ENCODE results near the gene PLPPR5.
"Not testable (repeated sequence)": the region's sequence is repeated elsewhere in the genome, so short reads cannot be mapped to it uniquely, and the experiment has no call there.

PLPPR5 gene, protein sequence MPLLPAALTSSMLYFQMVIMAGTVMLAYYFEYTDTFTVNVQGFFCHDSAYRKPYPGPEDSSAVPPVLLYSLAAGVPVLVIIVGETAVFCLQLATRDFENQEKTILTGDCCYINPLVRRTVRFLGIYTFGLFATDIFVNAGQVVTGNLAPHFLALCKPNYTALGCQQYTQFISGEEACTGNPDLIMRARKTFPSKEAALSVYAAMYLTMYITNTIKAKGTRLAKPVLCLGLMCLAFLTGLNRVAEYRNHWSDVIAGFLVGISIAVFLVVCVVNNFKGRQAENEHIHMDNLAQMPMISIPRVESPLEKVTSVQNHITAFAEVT

GRCh38 chr1:99004861-99005442 lies at the start of gene PLPPR5:
TSS of gene PLPPR5 (minus strand) at chr1:99004861. CDS start at chr1:99004671, 190 bp downstream.
- DNase-seq, result no peak

DNA sequence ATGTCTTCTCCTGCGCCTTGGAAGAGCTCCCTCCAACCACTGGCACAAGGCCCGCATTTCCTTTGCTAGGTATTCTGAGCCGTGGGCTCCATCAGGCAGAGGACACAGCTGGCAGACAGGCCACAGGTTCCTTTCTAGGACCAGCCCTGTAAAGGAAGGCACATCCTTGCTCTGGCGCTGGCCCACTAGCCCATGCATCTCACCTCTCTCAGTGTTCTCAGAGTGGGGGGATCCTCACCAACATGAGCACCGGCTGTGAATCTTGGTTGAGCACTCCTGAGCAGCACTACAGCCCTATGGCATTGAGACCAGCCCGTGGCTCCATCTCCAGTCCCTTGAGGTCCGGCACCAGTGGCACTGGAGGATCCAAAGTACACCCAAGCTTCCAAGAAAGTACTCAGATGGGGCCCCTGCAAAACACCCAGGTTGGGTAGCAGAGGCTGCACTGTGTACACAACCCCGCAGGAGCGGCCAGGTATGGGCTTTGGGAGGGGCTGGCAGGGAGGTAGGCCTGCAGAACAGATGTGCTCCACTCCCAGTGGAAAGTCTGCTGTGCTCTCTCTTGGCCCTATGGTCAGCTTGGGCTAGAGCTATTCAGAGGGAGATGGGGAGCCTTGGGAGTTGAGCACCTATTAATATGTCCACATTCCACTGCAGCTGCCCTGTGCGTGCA lies 47.1 kb upstream of the PLPPR5 start:
- no peak for DNase-seq

- no peak for DNase-seq
Observed at GRCh38 chr1:99049745-99050144, 45.1 kb upstream of the PLPPR5 start.

DNA sequence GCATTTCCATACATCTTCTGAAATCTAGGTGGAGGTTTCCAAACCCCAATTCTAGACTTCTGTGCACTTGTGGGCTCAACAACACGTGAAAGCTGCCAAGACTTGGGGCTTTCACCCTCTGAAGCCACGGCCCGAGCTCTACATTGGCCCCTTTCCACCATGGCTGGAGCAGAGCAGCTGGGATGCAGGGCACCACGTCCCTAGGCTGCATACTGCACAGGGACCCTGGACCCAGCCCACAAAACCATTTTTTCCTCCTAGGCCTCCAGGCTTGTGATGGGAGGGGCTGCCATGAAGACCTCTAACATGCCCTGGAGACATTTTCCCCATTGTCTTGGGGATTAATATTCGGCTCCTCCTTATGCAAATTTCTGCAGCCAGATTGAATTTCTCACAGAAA lies 32.1 kb upstream of the PLPPR5 start:
- not testable (repeated sequence) for DNase-seq

DNA sequence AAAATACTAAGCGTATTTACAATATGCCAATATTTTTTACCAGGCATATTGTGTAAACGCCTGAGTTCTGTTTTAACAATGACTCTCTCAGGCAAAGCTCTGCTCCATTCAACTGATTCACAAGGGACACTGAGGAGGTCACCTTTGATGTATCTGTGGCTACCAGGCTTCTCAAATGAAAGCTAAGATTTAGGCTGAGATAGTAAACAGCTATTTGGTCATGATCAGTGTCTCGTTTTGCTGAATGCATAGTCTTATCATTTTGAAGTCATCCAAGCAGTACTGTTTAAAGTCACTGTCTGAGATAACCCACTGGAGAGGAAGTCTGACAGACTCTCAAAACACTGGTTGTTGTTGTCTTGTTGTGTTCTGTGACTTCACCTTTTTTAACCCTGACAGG lies 13.7 kb upstream of the PLPPR5 start:
- no peak for DNase-seq

DNA sequence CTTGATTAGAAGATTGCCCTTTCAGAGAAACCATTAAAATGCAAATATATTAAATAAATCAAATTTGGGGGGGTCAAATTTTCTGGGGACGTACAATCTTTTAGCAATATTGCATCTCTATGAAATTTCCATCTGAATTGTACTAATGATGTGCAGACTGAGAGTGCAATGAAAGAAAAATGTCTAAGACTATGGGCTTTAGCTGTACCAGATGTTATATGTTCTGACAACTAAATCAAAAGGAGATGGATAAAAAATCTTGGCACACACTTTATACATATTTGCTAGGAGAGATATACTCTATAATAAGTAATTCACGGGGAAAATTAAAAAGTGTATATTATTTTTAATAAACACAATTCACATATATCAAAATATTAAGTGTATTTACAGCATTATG lies 13.0 kb upstream of the PLPPR5 start:
- no peak for DNase-seq

- DNase-seq, result no peak
Observed at GRCh38 chr1:99010679-99011078, 6.0 kb upstream of the PLPPR5 start.

DNA sequence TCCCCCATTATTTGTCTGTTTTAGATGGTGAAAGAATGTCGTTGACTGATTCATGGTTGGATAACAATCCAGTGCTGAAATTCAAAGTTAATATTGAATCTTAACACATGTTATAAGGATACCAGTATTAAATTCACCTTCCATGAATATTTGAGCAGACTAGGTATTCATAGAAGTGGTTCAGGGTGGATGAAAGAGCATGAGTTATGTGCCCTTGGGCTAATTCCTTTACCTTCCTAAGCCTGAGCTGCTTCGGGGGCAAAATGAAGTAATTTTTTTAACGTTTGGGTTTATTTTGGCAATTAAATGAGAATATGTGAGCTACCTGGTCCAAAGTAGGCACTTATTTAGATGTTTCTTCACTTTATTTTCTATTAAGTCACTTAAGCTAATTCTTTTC lies 2.7 kb upstream of the PLPPR5 start:
- DNase-seq, result no peak

DNA sequence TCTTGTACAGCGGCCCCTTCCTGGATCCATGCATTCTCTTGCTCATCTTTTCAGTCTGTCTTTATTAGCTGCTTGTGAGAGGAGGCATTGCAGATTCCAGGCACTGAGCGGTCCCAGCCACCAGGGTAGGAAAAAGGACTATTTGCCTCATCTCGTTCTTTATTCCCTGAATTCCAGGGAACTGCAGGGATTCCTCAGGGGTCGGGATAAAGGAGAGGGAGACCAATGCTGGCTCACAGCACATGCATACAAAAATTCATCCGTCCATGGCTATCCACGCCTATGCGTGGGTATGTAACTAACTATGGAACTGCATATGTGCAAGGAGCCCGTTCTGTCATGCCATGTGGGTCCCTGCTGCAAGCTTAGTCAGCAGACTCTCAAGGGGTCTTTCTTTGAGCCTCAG lies 879 bp upstream of the PLPPR5 start:
- no peak for DNase-seq

- peak; percentile 14 for DNase-seq
Observed at GRCh38 chr1:99004254-99004860, 304 bp downstream of the PLPPR5 start.

DNA sequence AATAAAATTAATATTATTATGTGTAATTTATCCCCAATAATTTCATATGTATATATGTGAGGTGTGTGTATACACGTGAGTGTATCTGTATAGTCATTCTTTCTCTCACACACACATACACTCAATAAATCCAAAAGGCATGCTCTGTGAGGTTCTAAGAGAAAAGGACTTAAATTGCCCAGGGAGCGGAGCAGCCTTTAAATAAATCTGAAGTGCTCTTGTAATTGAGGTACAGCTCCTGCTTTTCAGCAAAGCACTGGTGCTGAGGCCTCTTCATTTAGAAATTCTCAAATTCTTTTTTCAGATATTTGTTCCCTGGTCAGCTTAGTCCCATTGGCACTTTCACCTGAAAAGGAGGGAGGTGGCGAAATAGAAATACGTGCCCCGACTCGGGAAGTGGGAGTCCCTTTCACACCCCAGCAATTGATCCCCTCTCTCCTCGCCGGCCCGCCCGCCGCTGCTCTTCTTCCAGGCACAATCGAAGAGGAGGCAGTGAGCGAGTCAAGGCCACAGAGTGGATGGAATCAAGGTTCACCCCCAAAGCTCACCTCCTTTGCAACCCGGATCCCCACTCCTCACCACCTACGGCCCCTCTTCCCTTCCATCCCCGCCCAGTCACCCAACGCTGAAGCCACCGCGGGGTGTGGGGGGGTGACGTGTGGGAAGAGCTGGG lies 944 bp downstream of the PLPPR5 start:
- DNase-seq, result no peak

DNA sequence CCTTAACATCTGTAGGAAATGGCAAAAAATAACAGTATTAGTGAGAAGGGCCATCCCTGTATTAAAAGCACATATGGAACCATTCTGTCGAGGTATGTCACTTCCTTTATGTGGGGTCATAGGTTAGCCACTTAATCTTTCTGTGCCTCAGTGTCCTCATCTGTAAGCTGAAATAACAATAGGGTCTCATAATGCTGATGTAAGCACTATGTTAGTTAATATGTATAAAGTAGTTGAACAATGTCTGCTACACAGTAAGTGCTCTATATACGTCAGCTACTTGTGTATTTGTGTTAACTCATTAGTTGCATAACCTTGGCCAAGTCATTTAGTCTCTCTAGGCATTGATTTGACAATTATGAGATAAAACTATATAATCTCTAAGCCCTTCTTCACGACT lies 11.8 kb downstream of the PLPPR5 start:
- DNase-seq, result no peak

DNA sequence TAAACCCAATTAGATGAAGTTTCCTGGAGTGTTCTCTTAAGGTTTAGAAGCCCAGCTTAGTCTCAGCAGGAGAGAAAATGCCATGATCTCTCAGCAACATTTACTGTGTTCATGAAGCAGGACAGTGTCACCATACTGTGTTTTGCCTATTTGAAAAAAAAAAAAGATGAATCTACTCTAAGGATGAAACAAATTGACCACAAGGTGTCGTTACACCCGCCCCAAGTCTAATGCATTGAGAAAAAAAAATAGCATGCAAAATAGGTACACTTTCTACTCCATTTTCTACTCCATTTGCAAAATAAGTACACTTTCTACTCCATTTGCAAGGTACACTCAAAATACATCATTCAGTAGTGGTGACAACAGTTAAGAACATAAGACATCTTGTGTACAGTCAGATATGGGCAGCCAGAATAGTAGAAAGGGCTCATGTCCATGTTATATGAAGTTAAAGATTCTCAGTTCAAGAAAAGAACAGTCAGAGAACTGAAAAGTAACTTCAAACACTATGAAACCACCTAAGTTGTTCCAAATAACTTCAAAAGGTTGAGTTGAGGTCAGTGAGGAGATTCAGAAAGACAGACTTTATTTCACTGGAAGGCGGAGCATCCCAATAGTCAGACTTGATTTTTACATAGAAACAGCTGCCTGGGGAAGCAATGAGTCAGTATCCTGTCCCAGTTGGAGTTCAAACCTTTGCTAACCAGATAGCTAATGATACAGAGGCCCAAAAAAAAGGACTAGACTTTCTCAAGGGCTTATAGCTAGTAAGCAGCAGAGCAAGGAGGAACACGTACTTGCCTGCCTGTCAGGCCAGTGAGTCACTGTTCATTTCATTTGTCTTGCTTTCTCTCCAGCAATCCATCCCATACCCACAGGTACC lies 13.3 kb downstream of the PLPPR5 start:
- DNase-seq, result peak; percentile 23

DNA sequence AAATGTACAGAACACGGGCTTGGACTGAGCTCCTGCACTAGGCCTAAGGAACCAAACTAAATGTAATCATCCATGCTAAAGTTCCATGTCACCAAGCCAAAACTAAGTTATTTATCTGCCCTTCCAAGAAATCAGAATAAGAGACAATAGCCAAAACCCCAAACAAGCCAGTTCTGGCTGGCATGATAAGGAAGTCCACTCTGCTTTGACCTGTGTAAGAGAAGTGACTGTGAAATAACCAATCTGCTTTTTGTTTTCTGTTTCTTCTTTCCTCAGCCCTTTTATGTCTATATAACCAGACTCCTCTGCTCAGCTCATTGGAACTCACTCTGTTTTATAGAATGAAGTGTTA lies 15.1 kb downstream of the PLPPR5 start:
- DNase-seq, result no peak

DNA sequence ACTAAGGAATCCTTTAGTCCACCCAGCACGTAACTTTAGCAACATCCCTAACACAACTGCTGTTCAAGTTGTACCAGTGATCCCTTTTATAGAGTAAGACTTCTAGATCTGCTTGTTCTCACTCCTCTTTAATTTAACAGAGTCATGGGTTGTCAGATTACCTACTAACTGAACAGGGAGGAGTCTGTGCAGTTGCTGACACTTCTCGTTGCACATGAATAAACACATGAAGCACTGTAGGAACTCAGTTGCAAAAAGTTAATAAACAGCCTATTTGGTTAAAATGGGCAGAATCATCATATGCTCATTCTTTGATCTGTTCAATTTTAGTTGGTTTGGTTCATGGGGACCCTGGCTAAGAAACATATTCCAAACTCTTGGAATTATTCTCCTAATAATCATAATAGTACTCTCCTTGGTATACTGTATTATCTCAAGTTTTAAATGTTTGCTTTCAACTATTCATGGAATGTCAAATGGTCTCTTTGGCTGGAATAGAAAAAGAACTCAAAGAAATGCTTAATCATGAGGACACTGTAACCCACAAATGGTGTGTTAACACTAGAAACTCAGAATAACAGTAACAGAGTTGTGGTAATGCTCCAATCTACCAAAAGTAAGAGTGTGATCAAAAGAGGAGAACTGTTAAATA lies 15.6 kb downstream of the PLPPR5 start:
- DNase-seq, result no peak

GRCh38 chr1:98985687-98986086 lies 19.0 kb downstream of the PLPPR5 start:
- no peak for DNase-seq

GRCh38 chr1:98981917-98982513 lies 22.6 kb downstream of the PLPPR5 start:
- no peak for DNase-seq

GRCh38 chr1:98979463-98979862 lies 25.2 kb downstream of the PLPPR5 start:
- no peak for DNase-seq

DNA sequence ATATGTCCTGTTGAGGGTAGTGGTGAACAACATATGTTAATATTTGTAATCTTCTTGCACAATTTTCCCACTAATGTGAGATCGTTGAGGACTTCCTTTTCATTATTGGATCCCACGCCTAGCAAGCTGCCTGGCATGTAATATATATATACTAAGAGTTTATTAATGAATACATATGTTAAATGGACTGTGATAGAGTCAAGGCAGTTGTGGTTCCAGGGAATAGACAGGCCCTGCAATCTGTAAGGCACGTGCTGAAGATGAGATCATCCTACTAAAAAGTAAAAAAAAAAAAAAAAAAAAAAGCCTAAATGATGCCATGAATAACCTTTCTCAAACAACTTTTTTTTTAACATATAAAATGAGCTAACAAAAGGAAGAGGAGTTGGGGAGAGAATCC lies 28.9 kb downstream of the PLPPR5 start:
- no peak for DNase-seq

DNA sequence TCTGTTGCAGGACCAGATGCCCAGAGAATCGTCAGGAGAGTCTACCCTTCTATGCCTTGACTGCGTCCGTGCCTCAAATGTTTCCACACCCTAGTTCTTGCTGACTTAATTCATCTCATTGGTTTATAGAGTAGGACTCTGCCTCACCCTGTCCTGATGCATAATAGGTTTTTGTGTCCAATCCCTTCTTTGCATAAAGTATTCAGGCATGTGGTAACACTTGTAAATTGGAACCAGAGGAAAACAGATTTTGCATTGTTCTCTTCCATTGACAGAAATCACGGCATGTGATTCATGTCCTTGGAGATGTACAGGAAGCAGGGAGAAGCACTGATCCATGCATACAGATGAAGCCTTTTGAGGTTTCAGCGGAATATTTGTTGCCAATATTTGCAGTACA lies 29.5 kb downstream of the PLPPR5 start:
- DNase-seq, result peak; percentile 27

DNA sequence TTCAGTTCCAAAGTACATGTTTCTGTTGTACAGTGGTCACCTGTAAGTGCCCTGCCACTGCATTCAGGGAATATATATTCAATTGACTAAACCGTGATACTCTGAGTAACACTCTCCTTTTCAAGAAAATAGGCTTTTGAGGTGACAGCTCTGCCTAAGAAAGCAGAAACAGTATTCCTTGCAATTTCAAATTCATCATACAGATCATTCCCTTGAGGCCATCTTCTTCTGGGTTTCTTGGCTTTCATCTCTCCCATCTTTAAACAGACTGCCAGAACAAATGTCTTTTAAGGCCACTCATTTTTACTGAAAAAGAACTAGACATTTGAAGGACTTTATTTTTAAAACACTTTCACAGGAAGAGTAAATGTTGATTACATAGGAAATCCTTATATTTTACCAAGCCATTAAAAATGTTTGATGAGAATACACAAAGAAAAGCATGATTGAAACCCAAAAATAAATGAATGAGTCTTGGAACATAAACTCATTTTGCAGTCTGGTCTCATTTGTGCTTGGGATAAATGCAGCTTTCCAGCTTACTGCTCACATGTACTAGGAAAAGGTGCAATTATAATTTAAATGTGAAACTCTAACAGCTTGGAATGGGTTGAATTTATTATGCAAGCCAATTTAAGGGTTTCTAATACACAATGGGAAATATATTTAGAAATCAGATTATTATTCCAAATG lies 34.7 kb downstream of the PLPPR5 start:
- DNase-seq, result no peak
